A673 (cell line): ENCODE results near the gene PLCB2. TPM values are rescaled to one million over a fixed set of nuclear protein-coding genes. Genes with fewer than 3 reads are reported as not detected.

Source experiments
- BruUV-seq: library from RNA; stranded (reverse); fragments of 400-500 nt; replicated peaks from 2 replicates; lab custom pipeline; 2021; lab: Mats Ljungman, UMichigan
- CTCF ChIA-PET: fragments of 300-600 bp; sonication (Branson Sonifier 250); formaldehyde crosslinking; loops from one replicate; lab custom pipeline; 2022; ENCODE audit warnings: antibody characterized with exemption; lab: Charles Lee
- POLR2A ChIA-PET: fragments of 300-600 bp; sonication (Branson Sonifier 250); formaldehyde crosslinking; loops from one replicate; lab custom pipeline; 2022; ENCODE audit warnings: antibody characterized with exemption; ENCODE audit not compliant: low non-redundant PET; lab: Charles Lee
- DNase-seq: peaks from one replicate; pipeline ENCODE4 v3.0.0-alpha.2; 2015; ENCODE audit warnings: low spot score
- H3K27ac ChIP-seq: fragments of 200-600 bp; sonication (generic); 2 replicates; pipeline ENCODE4 v1.5.1; 2016; ENCODE audit warnings: mixed run types, low read depth, mild to moderate bottlenecking, mixed read lengths, antibody characterized with exemption, low read length; ENCODE audit not compliant: poor library complexity, severe bottlenecking
- H3K27me3 ChIP-seq: fragments of 200-600 bp; sonication (generic); replicated peaks from 2 replicates; pipeline ENCODE4 v1.6.1; 2017; ENCODE audit warnings: mixed run types, low read depth, mild to moderate bottlenecking, mixed read lengths, antibody characterized with exemption, low read length; ENCODE audit not compliant: insufficient read depth, poor library complexity
- H3K36me3 ChIP-seq: fragments of 200-600 bp; sonication (generic); 2 replicates; pipeline ENCODE4 v1.6.1; 2016; ENCODE audit warnings: mixed run types, mild to moderate bottlenecking, mixed read lengths, antibody characterized with exemption, low read length; ENCODE audit not compliant: insufficient read depth, poor library complexity, severe bottlenecking
- H3K4me1 ChIP-seq: fragments of 200-600 bp; sonication (generic); 2 replicates; pipeline ENCODE4 v1.6.1; 2017; ENCODE audit warnings: mixed run types, mild to moderate bottlenecking, mixed read lengths, antibody characterized with exemption, low read length; ENCODE audit not compliant: insufficient read depth, poor library complexity, severe bottlenecking
- H3K4me3 ChIP-seq: fragments of 200-600 bp; sonication (generic); 2 replicates; pipeline ENCODE4 v1.5.1; 2016; ENCODE audit warnings: low read depth, mixed run types, mild to moderate bottlenecking, mixed read lengths, low read length; ENCODE audit not compliant: poor library complexity, severe bottlenecking
- H3K9me3 ChIP-seq: fragments of 200-600 bp; sonication (generic); 2 replicates; pipeline ENCODE4 v1.6.1; 2016; ENCODE audit warnings: mixed run types, low read depth, mild to moderate bottlenecking, mixed read lengths, antibody characterized with exemption, low read length; ENCODE audit not compliant: poor library complexity, severe bottlenecking
- EZH2 ChIP-seq: fragments of 200-600 bp; sonication (generic); IDR thresholded peaks from 2 replicates; pipeline ENCODE4 v1.6.1; 2017; ENCODE audit warnings: borderline replicate concordance, low read depth, mild to moderate bottlenecking, mixed read lengths, antibody characterized with exemption, low read length; ENCODE audit not compliant: poor library complexity, severe bottlenecking
- intact Hi-C: fragments of 100-400 bp; cut with micrococcal nuclease; formaldehyde crosslinking; loops from one replicate; pipeline ENCODE4 v1.10.0; 2022; ENCODE audit not compliant: unreplicated experiment
- total RNA-seq: library from RNA; stranded (reverse); gene quantifications from 2 replicates; pipeline ENCODE4 v1.2.3, GENCODE V29; 2021
- TF ChIP-seq, protein P1 (sequence below): fragments of 300-800, 200-600 bp; sonication (generic); conservative IDR thresholded peaks from 2 replicates; pipeline ENCODE4 v1.5.1; 2017; ENCODE audit warnings: low read depth, mild to moderate bottlenecking, antibody characterized with exemption, low read length, moderate library complexity, mixed read lengths

PLCB2 gene
- total RNA-seq, 1 experiment from 2014 or later = 5.6 TPM

DNA sequence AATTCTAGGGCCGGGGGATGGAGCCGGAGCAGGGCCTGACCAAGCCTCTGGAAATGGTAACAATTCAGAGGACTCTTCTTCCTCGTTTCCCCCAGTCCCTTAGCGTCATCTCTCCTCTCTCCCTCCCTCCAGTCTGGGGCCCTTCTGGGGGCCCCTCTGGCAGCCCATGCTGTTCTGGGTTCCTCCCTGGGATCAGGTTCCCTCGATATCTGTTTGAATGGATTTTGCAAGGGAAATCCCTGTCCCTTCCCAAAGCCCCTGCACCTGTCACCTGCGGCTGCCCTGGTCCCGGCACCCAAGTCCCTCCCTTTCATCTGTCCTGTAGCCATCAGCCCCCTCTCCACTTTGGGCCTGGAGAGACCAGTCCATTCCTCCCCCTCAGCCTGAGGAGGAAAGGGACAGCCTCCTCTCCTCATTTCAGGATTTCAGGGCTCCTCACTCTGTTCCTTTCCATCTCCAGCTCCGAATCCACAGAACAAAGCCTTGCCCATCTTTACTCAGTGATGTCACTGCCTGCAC lies 1.7 kb upstream of the PLCB2 start:
- peaks cover 11% of the 10 kb centered on the region for H3K4me1 ChIP-seq
- CTCF ChIA-PET = interaction anchor here (0.6 to 1.3 kb wide), 5 partner anchors 12 to 274 kb away, joined by 3 to 9 read pairs (median 4); no protein-coding TSS in a partner anchor
- no TSS peak for BruUV-seq
- no peak overlapping the region for H3K4me3 ChIP-seq
- TF ChIP-seq, protein P1, sequence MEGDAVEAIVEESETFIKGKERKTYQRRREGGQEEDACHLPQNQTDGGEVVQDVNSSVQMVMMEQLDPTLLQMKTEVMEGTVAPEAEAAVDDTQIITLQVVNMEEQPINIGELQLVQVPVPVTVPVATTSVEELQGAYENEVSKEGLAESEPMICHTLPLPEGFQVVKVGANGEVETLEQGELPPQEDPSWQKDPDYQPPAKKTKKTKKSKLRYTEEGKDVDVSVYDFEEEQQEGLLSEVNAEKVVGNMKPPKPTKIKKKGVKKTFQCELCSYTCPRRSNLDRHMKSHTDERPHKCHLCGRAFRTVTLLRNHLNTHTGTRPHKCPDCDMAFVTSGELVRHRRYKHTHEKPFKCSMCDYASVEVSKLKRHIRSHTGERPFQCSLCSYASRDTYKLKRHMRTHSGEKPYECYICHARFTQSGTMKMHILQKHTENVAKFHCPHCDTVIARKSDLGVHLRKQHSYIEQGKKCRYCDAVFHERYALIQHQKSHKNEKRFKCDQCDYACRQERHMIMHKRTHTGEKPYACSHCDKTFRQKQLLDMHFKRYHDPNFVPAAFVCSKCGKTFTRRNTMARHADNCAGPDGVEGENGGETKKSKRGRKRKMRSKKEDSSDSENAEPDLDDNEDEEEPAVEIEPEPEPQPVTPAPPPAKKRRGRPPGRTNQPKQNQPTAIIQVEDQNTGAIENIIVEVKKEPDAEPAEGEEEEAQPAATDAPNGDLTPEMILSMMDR = no peak
- no peak for TF ChIP-seq EZH2
- H3K27me3 ChIP-seq = no peaks in the 10 kb centered on the region
- no peak for DNase-seq
- H3K27ac ChIP-seq = no peak overlapping the region
- H3K36me3 ChIP-seq = no peaks in the 10 kb centered on the region
- POLR2A ChIA-PET = no interaction called here
- no peaks in the 10 kb centered on the region for H3K9me3 ChIP-seq
- intact Hi-C loops = no loop called here

GRCh38 chr15:40306908-40307307 lies 827 bp downstream of the PLCB2 start:
- no peaks in the 10 kb centered on the region for H3K4me1 ChIP-seq
- intact Hi-C loops = no loop called here
- no peaks in the 10 kb centered on the region for H3K36me3 ChIP-seq
- no peak for TF ChIP-seq EZH2
- TF ChIP-seq, protein P1 = no peak
- no peak overlapping the region for H3K4me3 ChIP-seq
- H3K9me3 ChIP-seq = no peaks in the 10 kb centered on the region
- DNase-seq = no peak
- no peaks in the 10 kb centered on the region for H3K27me3 ChIP-seq
- ChIA-PET POLR2A (no interaction called here), CTCF (no interaction called here)
- H3K27ac ChIP-seq = no peak overlapping the region
- BruUV-seq = no TSS peak

- BruUV-seq = no TSS peak
- H3K27ac ChIP-seq = no peak overlapping the region
- H3K4me1 ChIP-seq = no peaks in the 10 kb centered on the region
- ChIA-PET CTCF (no interaction called here), POLR2A (no interaction called here)
- no peak for DNase-seq
- TF ChIP-seq, protein P1 = no peak
- TF ChIP-seq EZH2 = no peak
- H3K4me3 ChIP-seq = no peak overlapping the region
- no peaks in the 10 kb centered on the region for H3K9me3 ChIP-seq
- no peaks in the 10 kb centered on the region for H3K36me3 ChIP-seq
- no peaks in the 10 kb centered on the region for H3K27me3 ChIP-seq
- intact Hi-C loops = no loop called here
These were observed 1.4 kb downstream of the PLCB2 start for GRCh38 chr15:40306371-40306770.
